Measurements from ENCODE around the gene ZBTB7B. TPM values are rescaled to one million over a fixed set of nuclear protein-coding genes. Genes with fewer than 3 reads are reported as not detected.
A peak's percentile ranks its signal among the peaks of the same experiment; 100 is the strongest.

Gene ZBTB7B
- total RNA-seq, 4 donors from 2014 or later = 45.5 to 63.4 (median 49.5) TPM

DNA sequence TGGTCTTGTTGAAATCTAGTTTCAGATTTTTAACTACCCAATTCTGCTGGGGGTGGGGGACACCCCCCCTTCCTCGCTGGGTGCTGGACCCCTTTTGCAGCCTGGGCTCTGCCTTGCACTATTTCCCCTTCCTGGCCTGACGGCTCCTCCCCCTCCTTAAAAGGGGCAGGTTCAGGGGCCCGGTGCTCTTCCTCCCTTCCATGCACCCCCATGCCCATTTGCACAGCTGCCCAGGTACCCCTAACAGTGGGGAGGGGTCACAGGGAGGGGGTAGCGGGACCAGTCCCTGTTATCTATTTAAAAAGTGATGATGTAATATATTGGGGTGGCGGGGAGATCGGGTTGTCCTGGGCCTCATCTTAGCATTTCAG lies 15.3 kb downstream of the ZBTB7B start:
- Histone ChIP-seq H3K27me3 (no peaks in the 10 kb centered on the region), H3K9me3 (no peaks in the 10 kb centered on the region), H3K4me1 (peaks cover 2 to 47% (median 21%) of the 10 kb centered on the region in 3 donors), H3K4me3 (peak overlapping the region; percentile 32 to 54), H3K27ac (peak overlapping the region; percentile 67 to 95 (median 88)), H3K36me3 (peaks cover 0 to 28% of the 10 kb centered on the region in 2 donors)
- TF ChIP-seq POLR2A (IDR thresholded peaks at IDR 0.05) (no peak), CTCF (IDR thresholded peaks at IDR 0.05) (no peak), POLR2AphosphoS5 (IDR thresholded peaks at IDR 0.05) (no peak), EP300 (IDR thresholded peaks at IDR 0.05) (no peak)
- no peak for ATAC-seq
- 0 to 13% methylated on average over 1 to 3 of the region's 6 CpGs for WGBS, 2 donors (ENCODE audit: low coverage in 1 of 2)

- Histone ChIP-seq H3K36me3 (peaks cover 0 to 28% of the 10 kb centered on the region in 2 donors), H3K4me1 (peaks cover 2 to 39% (median 19%) of the 10 kb centered on the region in 3 donors), H3K4me3 (no peak overlapping the region), H3K9me3 (no peaks in the 10 kb centered on the region), H3K27me3 (no peaks in the 10 kb centered on the region), H3K27ac (peak overlapping the region in 2 of 4 donors; percentile 85 to 90)
- no peak for TF ChIP-seq CTCF (IDR thresholded peaks at IDR 0.05)
- no peak for TF ChIP-seq POLR2A (IDR thresholded peaks at IDR 0.05)
- no peak for TF ChIP-seq POLR2AphosphoS5 (IDR thresholded peaks at IDR 0.05)
- TF ChIP-seq EP300 (IDR thresholded peaks at IDR 0.05) = no peak
- WGBS, 2 donors (ENCODE audit: low coverage in 1 of 2) = 87 to 90% methylated on average over 4 to 5 of the region's 8 CpGs
- no peak for ATAC-seq
These were observed 16.2 kb downstream of the ZBTB7B start for GRCh38 chr1:155018617-155019348.

- 71 to 74% methylated on average over 4 to 11 of the region's 11 CpGs for WGBS, 2 donors (ENCODE audit: low coverage in 1 of 2)
- H3K27ac ChIP-seq = peak overlapping the region in 1 of 4 donors; percentile 90
- peaks cover 0 to 21% of the 10 kb centered on the region in 2 donors for H3K36me3 ChIP-seq
- ATAC-seq = no peak
- H3K27me3 ChIP-seq = no peaks in the 10 kb centered on the region
- no peaks in the 10 kb centered on the region for H3K9me3 ChIP-seq
- H3K4me1 ChIP-seq = peaks cover 2 to 33% (median 19%) of the 10 kb centered on the region in 3 donors
- H3K4me3 ChIP-seq = no peak overlapping the region
- TF ChIP-seq POLR2A (IDR thresholded peaks at IDR 0.05) (no peak), EP300 (IDR thresholded peaks at IDR 0.05) (no peak), CTCF (IDR thresholded peaks at IDR 0.05) (no peak), POLR2AphosphoS5 (IDR thresholded peaks at IDR 0.05) (no peak)
These were observed 17.0 kb downstream of the ZBTB7B start for GRCh38 chr1:155019377-155020245.

DNA sequence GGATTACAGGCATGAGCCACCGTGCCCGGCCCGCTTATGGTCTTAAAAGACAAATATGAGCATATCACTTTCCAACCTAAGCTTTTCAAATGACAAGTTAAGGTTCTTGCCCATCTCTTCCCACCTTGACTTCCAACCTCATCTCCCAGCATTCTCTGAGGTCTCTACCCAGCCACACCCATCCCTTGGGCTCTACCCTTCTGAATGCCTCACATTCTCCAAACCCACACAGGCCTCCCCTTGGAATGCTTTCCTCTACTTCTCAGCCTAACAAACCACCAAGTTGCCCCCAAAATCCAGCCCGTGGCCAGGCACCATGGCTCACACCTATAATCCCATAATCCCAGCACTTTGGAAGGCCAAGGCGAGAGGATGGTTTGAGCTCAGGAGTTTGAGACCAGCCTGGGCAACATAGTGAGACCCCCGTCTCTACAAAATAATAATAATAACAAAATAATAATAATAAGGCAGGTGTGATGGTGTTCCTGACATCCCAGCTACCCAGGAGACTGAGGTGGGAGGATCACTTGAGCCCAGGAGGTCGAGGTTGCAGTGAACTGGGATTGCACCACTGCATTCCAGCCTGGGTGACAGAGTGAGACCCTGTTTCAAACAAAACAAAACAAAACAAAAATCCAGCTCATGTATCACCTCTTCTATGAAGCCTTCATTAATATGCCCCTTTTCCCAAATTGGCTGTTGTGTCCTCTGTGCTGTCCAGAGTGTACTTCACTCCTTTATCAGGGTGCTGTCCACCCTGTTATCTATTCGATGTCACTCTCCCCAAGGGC lies 19.7 kb downstream of the ZBTB7B start:
- Histone ChIP-seq H3K4me3 (no peak overlapping the region), H3K4me1 (peaks cover 0 to 18% (median 10%) of the 10 kb centered on the region in 3 donors), H3K36me3 (no peaks in the 10 kb centered on the region), H3K27me3 (no peaks in the 10 kb centered on the region), H3K9me3 (no peaks in the 10 kb centered on the region), H3K27ac (no peak overlapping the region)
- ATAC-seq = no peak
- TF ChIP-seq EP300 (IDR thresholded peaks at IDR 0.05) = no peak
- TF ChIP-seq POLR2A (IDR thresholded peaks at IDR 0.05) = no peak
- TF ChIP-seq POLR2AphosphoS5 (IDR thresholded peaks at IDR 0.05) = no peak
- TF ChIP-seq CTCF (IDR thresholded peaks at IDR 0.05) = no peak
- WGBS, 2 donors (ENCODE audit: low coverage in 1 of 2) = 81 to 100% methylated on average over 3 to 8 of the region's 8 CpGs
